HG02642 (cell line): ENCODE data around the gene ZNF605.
A peak's percentile ranks its signal among the peaks of the same experiment; 100 is the strongest.
"Not testable (repeated sequence)": the region's sequence is repeated elsewhere in the genome, so short reads cannot be mapped to it uniquely, and the experiment has no call there.

Experiments
- ATAC-seq: cut with Tn5 transposase; IDR thresholded peaks from one replicate; pipeline ENCODE4 v1.9.1; 2021; ENCODE audit warnings: mild to moderate bottlenecking; ENCODE audit not compliant: unreplicated experiment, poor library complexity

Gene ZNF605

DNA sequence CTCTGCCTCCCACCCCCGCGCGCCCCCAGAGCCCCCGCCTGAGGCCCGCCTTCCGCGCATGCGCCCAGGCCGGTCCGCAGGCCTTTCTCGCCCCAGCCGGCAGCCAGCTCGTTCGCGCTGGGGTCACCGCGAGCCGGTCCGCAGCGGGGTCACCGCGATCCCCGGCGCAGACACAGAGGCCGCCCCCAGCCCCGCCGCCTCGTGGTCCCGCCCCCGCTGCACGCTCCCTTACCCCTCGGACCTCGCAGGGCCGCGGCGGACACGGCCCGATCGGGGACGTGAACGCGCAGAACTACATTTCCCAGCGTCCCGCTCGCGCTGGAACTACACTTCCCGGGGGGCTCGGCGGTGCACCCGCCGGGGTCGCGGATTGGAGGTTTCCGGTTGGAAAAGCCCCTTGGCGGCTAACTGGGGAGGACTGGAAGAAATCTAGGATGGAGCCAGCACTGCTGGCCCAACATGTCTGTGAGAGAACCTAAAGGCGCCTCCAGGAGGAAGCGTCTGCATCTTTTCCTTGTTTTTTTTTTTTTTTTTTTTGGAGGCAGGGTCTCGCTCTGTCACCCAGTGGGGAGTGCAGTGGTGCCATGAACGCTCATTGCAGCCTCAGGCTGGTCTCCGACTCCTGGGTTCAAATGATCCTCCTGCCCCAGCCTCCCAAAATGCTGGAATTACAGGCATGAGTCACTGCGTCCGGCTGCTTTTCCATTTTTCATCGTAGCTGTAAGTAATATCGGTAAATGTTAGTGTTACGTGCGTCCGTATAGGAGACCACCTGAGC lies at the start of gene ZNF605:
Gene ZNF605, minus strand, starts transcription at position 296 of the 778 bp plus-strand sequence. CDS start 10,671 bp downstream, outside the sequence.
- peak; percentile 92 for ATAC-seq

DNA sequence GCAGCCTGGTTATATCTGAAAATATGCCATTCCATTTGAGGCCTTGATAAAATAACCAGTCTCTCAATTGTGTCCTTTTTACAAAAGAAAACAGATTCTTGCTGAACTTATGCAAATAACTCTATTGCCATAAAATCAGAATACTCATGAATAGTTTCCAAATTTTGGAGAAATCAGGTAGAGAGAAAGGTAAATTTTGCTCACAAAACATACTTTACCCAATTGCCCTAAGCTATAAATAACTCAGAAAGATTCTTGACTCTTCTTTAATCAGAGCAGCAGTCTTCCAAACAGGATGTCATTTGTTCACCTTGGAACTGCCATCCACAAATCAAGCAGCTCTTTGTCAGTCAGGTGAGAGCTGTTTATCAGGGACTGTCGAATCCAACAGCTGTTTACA lies 42.6 kb upstream of the ZNF605 start:
- no peak for ATAC-seq

DNA sequence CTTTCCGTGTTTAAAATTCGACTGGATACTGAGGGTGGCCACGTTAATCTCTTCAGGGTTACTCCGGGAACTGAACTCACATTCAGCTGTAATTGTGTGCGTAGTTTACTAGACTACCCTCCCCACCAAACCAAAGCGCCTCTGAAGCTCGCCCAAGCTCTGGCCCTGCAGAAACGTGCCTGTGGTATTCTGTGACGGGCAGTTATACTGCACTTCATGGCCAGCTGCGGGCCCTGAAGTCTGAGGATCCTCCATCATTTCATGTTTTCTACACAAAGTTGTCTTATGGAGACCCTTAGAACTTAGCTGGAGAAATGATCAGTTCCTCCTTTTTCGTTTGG lies 30.7 kb upstream of the ZNF605 start:
- ATAC-seq, result no peak

DNA sequence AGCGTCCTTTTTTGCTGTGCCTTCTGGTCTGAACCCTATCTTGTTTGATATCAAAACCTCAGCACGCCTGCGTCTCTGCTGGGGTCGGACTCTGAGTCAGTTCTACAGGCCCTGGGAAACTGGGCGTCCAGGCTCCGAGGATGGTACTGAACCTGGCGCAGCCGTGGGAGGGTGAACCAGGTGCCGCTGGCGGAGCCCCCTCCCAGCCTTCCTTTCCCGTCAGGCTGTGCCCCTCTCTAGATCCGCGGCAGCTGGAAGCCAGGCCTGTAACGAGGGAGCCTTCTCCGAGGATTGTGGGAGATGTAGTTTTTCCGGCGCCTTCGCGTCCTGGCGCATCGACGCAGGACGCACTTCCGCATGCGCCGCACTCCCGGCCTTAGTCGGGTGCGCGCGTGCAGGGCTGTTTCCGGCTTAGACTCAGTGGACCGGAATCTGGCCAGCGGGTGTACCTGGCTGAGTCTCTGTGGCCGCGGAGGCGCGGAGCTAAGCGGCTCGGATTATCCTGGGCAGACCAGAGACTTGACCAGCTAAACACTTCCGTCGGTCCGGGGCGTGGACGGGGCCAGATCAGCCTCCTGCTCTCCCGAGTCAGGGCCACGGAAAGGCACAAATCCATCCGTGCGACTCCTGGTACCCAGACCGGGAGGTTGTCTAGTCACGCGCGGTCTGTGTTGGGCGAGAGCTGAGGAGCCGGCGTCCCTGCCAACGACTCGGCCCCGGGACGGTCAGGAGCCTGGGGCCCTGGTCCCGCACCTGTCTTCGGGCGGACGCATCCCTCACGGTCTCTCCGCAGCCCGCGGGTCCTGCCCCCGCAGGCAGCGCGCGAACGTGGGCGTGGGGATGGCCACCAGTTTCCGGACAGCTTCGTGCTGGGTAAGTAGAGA lies 30.1 kb upstream of the ZNF605 start, which contains the start of gene ZNF26:
Gene ZNF26, plus strand, starts transcription at position 367 of the 884 bp plus-strand sequence. Its CDS starts 474 bp downstream, at position 841.
- ATAC-seq, result peak; percentile 98

DNA sequence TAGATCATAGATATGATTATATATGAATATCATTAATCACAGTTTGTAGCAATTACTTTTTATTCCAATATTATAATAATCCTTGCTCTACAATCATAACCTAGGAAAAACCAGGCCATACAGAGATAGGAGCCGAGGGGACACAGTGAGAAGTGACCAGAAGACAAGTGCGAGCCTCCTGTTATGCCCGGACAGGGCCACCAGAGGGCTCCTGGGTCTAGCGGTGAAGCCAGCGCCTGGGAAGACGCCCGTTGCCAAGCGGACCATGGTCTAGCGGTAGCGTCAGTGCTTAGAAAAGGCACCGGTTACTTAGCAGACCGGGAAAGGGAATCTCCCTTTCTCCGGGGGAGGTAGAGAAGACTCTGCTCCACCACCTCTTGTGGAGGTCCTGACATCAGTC lies 20.8 kb upstream of the ZNF605 start:
- not testable (repeated sequence) for ATAC-seq

DNA sequence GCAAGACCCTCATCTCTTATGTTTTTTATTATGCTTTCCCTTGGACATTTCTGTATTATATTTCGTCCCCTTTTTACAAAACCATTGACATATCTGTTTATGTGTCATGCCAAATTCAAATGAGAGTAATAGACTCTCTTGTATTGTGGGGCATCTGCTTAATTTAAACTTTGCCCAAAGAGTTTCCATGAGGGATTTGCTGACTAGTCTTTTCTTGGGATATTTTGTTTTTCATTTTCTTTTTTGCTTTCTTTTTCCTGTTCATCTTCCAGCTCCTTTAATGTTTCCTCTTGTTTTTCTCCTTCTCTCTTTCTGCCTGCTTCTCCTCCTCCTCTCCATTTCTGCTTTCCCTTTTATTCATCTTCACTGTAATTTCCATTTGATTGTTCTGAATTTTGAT lies 16.3 kb upstream of the ZNF605 start:
- no peak for ATAC-seq

DNA sequence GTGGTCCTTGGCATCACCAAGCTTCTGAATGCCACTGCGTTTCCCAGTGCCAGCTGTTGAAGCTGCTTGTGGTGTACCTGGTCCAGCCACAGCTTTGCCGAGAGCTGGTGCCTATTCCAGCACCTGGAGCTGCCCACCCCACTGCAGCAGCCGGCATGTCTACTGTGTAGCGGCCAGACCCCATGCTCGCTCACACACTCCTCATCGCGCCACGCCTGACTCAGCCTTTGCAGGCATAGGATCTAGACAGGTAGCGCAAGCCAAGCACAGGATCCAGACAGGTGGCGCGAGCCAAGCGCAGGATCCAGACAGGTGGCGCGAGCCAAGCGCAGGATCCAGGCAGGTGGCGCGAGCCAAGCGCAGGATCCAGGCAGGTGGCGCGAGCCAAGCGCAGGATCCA lies 11.6 kb upstream of the ZNF605 start:
- ATAC-seq, result no peak

DNA sequence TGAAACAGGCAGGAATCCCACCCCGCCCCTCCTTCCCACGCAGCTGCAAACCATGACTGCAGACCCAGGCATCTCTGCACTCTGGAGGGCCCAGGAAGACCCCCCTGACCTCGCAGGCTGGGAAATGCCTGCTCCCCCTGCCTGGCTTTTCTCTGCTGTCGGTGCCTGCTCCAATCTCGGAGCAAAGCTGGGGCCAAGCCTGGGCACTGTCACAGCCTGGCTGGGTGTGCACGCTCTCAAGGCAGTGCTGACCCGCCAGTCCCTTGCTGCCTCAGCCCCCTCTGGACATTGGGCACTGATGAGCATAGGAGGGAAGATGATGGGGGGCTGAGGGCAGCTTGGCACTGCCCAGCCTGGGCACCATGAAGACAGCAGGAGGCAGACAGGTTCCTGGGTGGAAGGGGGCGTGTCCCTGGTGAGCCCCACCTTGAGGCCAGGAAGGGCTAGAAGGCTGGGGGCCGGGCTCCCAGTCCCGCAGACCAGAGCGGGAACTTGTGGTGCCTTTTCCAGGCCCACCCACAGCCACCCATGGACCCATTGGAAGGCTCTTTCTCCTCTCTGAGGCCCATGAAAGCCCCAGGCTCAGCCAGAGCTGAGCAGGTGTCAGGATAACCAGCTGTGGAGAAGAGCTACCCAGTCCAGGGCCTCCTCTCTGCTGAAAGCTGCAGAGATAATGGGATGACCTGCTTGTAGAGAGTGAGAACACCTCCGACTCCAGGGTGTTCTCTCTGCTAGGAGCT lies 10.7 kb upstream of the ZNF605 start:
- no peak for ATAC-seq

DNA sequence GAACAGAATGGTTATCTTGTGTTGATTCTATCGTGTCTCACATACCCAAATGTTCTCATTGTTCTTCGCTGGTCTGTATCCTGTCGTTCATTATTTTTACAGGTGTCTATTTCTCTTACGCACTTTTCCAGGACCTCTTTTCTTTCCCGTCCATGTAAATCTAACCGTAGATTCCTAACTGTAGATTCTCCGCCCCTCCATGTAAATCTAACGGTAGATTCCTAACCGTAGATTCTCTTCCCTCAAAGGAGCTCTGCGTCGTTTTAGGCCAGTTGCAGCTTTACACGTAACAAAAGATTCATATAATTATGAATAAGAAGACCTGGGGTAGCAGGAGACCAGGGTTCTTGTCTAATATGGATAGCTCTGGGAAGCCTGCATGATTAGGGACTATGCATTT lies 9.7 kb upstream of the ZNF605 start:
- ATAC-seq, result no peak

DNA sequence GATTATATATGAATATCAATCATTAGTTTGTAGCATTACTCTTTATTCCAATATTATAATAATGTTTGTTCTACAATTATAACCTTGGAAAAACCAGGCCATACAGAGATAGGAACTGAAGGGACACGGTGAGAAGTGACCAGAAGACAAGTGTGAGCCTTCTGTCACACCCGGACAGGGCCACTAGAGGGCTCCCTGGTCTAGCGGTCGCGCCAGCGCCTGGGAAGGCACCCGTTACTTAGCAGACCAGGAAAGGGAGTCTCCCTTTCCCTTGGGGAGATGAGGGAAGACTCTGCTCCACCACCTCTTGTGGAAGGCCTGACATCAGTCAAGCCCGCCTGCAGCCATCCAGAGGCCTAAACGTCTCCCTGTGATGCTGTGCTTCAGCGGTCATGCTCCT lies 7.8 kb upstream of the ZNF605 start:
- not testable (repeated sequence) for ATAC-seq

DNA sequence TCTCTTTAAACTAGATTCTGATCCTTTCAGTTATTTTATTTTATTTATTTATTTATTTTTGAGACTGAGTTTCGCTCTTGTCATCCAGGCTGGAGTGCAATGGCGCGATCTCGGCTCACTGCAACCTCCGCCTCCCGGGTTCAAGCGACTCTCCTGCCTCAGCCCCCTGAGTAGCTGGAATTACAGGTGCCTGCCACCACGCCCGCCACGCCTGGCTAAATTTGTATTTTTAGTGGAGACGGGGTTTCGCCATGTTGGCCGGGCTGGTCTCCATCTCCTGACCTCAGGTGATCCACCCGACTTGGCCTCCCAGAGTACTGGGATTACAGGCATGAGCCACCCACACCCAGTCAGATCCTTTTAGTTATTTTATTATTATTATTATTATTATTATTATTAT lies 5.7 kb upstream of the ZNF605 start:
- ATAC-seq, result not testable (repeated sequence)

DNA sequence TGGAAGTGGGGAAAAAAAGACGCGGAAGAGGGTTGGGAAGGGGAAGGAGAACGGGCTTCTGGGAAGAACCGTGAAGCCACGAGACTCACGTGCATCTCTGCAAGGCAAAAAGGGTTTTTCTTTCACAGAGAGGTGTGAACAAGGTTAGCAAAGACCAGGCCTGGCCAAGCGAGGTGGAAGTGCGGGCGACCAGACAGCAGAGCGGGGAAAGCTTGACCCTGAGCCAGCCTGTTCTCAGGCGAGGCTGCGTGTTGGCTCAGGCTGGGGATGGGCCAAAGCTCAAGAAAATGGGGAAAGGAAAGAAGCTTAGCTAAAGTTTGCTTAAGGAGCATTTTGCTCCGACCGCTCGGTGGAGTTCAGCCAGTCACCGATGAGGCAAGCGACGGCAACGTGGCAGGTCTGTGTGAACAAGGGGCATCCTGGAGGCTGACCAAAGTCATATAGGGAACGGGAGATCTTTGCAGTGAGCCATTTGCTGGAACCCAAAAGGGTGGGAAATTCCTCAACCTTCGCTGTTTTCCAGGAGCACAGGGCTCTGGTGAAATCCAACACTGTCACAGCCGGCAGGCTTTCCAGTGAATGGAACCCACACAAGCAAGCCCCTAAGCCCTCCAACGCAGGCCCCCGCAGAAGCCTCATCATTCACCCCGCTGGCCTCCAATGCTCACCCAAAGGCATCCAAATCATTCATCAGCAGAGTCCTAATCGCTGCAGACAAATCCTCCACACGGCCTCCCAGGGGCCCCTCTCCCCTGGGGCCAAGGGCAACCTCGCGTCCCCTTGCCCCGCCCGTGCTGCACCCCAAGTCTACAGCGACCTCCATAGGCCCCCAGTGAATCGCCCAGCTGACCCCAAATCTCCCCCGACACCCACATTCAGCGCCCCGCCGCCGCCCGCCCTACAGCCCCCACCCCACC lies 754 bp downstream of the ZNF605 start:
- peak; percentile 13 for ATAC-seq

DNA sequence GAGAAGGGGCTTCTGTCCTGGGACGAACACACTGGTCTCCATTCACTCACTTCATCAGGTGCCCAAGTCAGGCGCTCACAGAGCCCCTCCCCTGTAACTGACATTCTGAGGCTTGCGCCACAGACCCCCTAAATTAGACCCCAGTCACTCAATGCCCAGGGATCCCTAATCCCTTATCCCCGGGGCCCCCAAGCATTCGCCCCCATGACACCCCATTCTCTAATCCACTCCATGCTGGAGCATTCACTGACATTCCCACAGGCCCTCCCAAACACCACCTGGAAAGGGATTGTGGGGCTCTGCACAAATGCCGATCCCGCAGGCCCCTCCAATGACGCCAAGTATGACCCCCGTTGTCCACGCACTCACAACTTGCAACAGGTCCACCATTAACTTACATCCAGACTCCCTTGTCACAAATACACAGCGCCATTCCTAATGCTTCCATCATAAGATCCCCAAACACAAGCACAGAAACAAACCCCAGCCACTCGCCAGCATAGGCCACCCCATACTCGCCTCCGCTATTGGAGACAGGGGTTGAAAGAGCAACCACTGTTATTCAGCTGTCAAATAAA lies 1.5 kb downstream of the ZNF605 start:
- no peak for ATAC-seq

DNA sequence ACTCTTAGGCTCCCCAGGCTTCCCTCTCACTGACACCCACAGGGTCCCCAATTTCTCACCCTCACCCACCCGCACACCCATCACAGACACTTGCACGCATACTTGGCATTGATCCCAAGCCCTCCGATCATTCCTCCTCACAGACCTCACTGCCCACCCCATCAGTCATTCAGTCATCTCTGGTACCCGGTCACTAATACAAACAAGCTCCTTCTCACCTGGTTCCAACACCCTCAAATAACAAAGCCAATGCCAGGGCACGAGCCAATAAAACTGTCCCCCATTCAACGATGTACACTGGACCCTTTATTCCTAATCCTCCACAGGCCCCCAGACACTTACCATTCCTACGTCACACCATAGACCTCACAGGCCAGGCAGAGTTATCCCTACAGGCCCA lies 2.3 kb downstream of the ZNF605 start:
- no peak for ATAC-seq

DNA sequence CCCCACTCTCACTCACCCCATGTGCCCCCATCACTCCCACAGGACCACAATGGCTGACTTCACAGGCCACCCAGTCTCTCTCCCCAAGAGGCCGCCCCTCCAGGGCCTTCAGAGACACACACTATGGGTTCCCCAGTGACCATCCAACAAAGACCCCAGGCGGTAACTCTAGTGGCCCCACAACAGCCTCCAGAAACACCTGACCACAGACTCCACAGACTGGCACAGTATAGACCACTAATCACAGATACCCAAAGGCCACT lies 3.0 kb downstream of the ZNF605 start:
- ATAC-seq, result no peak

DNA sequence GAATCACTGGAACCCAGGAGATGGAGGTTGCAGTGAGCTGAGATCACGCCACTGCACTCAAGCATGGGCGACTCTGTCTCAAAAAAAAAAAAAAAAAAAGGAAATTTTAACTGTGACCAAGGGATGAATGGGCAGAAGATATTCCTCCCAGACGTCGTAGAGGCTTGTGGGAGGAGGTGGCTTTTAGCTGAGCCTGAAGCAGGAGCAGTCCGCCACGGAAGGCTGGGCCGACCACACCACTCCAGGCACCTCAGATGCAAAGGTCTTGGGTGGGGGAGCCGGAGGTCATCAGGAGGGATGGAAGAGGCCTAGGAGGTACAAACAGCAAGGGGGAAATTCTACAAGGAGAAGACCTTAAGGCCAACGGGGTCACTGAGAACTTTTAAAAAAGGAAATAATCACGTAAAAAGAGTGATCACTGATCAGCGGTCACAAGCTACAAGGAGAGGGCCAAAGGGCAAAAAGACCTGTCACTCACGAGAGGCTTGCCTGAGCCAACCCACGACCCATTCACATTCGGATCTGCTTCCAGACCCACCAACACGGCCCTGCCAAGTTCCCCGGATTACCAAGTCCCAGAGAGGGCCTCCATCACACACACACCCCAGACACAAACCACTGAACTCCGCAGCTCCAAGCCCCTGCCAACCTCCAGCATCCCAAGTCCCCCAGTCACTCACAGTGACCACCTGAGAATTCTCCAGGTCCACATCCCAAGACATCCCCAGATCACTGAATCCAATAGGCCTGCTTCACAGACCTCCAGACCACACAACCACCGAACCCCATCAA lies 3.5 kb downstream of the ZNF605 start:
- no peak for ATAC-seq

DNA sequence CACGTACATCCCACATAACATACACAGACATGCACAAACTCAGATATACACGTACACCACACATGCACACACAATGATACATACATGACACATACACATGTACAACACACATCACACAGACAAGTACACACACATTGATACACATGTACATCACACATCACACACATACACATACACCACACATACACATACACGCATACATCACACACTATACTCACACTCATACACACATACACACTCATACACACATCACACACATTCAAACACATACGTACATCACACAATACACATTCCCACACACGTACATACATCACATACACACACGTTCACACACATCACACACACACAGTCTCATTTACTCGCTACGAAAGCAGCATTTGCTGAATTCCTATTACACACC lies 4.5 kb downstream of the ZNF605 start:
- ATAC-seq, result no peak

DNA sequence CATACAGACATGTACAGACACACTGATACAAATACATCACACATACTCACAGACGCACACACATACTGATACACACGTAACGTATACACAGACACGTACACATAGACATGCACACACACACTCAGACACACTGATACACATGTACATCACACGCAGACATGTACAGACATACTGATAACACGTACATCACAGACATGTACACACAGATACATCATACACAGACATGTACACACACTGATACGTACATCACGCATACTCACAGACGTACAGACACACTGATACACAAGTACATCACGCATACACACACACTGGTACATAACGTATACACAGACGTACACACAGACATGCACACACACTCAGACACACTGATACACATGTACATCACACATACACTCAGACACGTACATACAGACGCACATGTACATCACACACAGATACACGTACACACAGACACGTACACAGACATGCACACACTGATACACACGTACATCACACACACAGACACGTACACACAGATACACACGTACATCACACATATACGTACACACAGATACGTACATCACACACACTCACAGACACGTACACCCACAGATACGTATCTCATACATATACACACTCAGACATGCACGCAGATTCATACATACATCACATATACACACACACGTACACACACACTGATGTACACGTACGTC lies 5.1 kb downstream of the ZNF605 start:
- ATAC-seq, result no peak
